GM12891 (cell line): ENCODE results near the gene USP30.

Experiments used
- POLR2A ChIP-seq: IDR thresholded peaks from 2 replicates; pipeline ENCODE4 v1.6.1; 2011; ENCODE audit warnings: low read depth, low read length, control low read depth
- POLR2AphosphoS5 ChIP-seq: IDR thresholded peaks from 2 replicates; pipeline ENCODE4 v1.6.1; 2011; ENCODE audit warnings: low read depth, low read length, control low read depth
- SPI1 ChIP-seq: IDR thresholded peaks from 2 replicates; pipeline ENCODE4 v1.6.1; 2011; ENCODE audit warnings: low read depth, low read length, control low read depth

DNA sequence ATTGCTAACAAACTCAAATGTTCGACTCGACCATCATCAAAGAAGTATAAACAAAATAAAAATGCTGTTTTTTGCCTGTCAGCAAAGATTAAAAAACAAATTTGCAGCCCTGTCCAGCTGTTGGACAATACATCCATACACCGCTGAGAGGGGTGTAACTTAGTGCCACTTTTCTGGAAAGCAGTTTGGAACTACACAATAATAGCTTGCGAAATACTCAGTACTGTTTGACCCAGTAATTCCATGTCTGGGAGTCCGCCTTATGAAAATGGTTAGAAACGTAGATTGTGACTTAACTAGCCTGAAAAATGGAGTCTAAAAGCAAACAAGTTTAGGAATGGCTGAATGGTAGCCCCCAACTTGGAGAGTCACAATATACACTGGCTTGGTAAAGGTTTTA, 6.4 kb downstream of the USP30 start:
- no peak for TF ChIP-seq POLR2AphosphoS5
- no peak for TF ChIP-seq POLR2A
- no peak for TF ChIP-seq SPI1
